Hepatocyte (in vitro differentiated cells): Measurements from ENCODE around the gene FAM222B.

Experiments
- CTCF ChIP-seq: fragments of 200-600 bp; sonication (generic); IDR thresholded peaks from 2 replicates; pipeline ENCODE4 v1.5.1; 2016; ENCODE audit warnings: antibody characterized with exemption, mild to moderate bottlenecking; ENCODE audit not compliant: poor library complexity
- EZH2 ChIP-seq: fragments of 200-600 bp; sonication (generic); IDR thresholded peaks from 2 replicates; pipeline ENCODE4 v1.6.1; 2016; ENCODE audit warnings: antibody characterized with exemption, mild to moderate bottlenecking, borderline replicate concordance

DNA sequence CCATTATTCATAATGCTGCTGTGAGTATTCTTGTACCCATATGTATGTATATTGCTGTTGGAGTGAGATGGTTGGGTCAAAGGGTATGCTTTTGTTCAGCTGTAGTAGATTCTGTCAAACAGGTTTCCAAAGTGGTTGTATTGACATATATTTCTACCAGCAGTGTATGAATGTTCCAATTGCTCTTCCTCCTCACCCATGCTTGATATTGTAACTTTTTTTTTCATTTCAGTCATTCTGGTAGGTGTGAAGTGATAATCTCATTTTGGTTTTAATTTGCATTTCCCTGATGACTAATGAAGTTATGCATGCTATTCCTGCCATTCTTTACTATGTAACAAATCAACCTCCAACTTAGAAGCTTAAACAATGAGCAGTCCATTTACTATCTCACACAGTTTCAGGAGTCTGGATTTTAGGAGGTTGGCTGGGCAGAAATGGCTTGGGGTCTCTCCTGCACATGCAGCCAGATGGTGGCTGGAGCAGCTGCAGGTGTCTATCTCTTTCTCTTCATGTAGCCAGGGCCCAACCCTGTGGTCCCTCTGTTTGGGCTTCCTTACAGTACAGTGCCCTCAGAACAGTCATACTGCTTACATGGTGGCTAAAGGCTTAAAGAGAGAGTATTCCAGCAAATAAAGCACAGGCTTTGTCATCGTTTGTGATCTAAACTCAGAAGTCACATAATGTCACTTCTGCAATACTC lies 33.4 kb upstream of the FAM222B start:
- no peak for TF ChIP-seq CTCF
- no peak for TF ChIP-seq EZH2
